ENCODE results near the gene TMEM255B. TPM values are rescaled to one million over a fixed set of nuclear protein-coding genes. Genes with fewer than 3 reads are reported as not detected.
"Not testable (repeated sequence)": the region's sequence is repeated elsewhere in the genome, so short reads cannot be mapped to it uniquely, and the experiment has no call there.

TMEM255B gene
- total RNA-seq, 1 experiment from 2014 or later = 7.0 TPM

DNA sequence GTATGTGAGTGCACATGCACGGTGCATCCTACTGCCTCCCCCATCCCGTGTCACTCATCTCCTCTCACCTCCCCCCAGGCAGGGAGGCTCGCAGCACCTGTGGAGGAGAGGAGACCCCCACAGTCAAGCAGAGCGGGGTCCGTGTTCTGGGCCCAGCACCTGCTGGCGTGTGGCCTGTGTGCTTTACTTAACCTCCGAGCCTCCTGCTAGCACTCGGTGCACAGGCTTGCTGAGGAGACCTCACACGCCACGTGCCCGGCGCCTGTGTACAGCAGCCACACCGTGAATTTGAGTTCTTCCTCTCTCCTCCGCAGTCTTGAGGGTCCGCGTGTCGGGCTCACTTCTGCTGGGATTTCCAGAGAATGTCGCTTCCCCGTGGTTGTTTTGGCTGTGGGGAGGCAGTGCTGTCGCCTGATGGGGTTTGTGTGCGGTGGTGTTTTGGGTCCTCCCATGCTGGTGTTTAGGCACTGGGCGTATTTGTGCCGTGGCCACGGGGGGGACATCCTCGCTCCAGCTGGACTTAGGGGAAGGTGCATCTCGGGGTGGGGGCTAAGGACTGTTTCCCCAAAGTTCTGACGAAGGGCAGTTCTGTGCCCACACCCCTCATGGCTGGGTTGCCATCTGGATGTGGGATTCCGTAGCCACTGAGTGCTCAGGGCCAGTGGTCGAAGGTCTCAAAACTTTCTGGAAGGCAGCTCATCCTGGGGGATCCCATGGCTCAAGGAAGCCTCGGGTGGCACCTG, 34.8 kb upstream of the TMEM255B start:
- peaks cover 12% of the 10 kb centered on the region for H3K27me3 Mint-ChIP-seq (ENCODE audit: insufficient read depth, unreplicated experiment)
- TF ChIP-seq CTCF (IDR thresholded peaks at IDR 0.05; ENCODE audit: unreplicated experiment) = no peak
- intact Hi-C loops (cut with micrococcal nuclease) = no loop called here
- DNase-seq (ENCODE audit: unreplicated experiment) = no peak
- no peak overlapping the region for H3K27ac Mint-ChIP-seq (ENCODE audit: low read depth, unreplicated experiment)
- H3K4me1 Mint-ChIP-seq (ENCODE audit: insufficient read depth, unreplicated experiment) = peaks cover 9% of the 10 kb centered on the region
- BruUV-seq (replicated peaks) = no TSS peak
- H3K9me3 Mint-ChIP-seq (ENCODE audit: unreplicated experiment) = no peaks in the 10 kb centered on the region
- ChIA-PET CTCF (interaction anchor here (1.0 to 1.4 kb wide), 4 partner anchors 11 to 58 kb away, joined by 3 to 8 read pairs (median 4); no protein-coding TSS in a partner anchor), POLR2A (interaction anchor here (0.7 kb wide), 1 partner anchor 59 kb away, joined by 3 read pairs; no protein-coding TSS in a partner anchor)
- no peaks in the 10 kb centered on the region for H3K36me3 Mint-ChIP-seq (ENCODE audit: insufficient read depth, unreplicated experiment)
- no peak overlapping the region for H3K4me3 Mint-ChIP-seq (ENCODE audit: unreplicated experiment)

- intact Hi-C loops (cut with micrococcal nuclease) = no loop called here
- CTCF ChIA-PET = interaction anchor here (0.5 to 1.4 kb wide), 5 partner anchors 10 to 59 kb away, joined by 3 to 8 read pairs (median 5); no protein-coding TSS in a partner anchor
- POLR2A ChIA-PET = no interaction called here
- TF ChIP-seq CTCF (IDR thresholded peaks at IDR 0.05; ENCODE audit: unreplicated experiment) = peak; percentile 65
- Mint-ChIP-seq H3K4me1 (ENCODE audit: insufficient read depth, unreplicated experiment) (peaks cover 9% of the 10 kb centered on the region), H3K4me3 (ENCODE audit: unreplicated experiment) (no peak overlapping the region), H3K36me3 (ENCODE audit: insufficient read depth, unreplicated experiment) (no peaks in the 10 kb centered on the region), H3K9me3 (ENCODE audit: unreplicated experiment) (no peaks in the 10 kb centered on the region), H3K27me3 (ENCODE audit: insufficient read depth, unreplicated experiment) (peaks cover 18% of the 10 kb centered on the region), H3K27ac (ENCODE audit: low read depth, unreplicated experiment) (no peak overlapping the region)
- peak; percentile 52 for DNase-seq (ENCODE audit: unreplicated experiment)
- no TSS peak for BruUV-seq (replicated peaks)
Measured at GRCh38 chr13:113724780-113725315, 34.2 kb upstream of the TMEM255B start.

GRCh38 chr13:113725329-113726105, 33.5 kb upstream of the TMEM255B start:
- intact Hi-C loops (cut with micrococcal nuclease); H3K27ac Mint-ChIP-seq (ENCODE audit: low read depth, unreplicated experiment); BruUV-seq (replicated peaks); H3K9me3 Mint-ChIP-seq (ENCODE audit: unreplicated experiment); H3K4me3 Mint-ChIP-seq (ENCODE audit: unreplicated experiment); H3K4me1 Mint-ChIP-seq (ENCODE audit: insufficient read depth, unreplicated experiment); H3K36me3 Mint-ChIP-seq (ENCODE audit: insufficient read depth, unreplicated experiment); DNase-seq (ENCODE audit: unreplicated experiment); POLR2A ChIA-PET: not testable (repeated sequence)
- CTCF ChIA-PET = interaction anchor here (0.5 to 1.4 kb wide), 3 partner anchors 54 to 60 kb away, joined by 3 to 8 read pairs (median 5); no protein-coding TSS in a partner anchor
- H3K27me3 Mint-ChIP-seq (ENCODE audit: insufficient read depth, unreplicated experiment) = peaks cover 25% of the 10 kb centered on the region

DNA sequence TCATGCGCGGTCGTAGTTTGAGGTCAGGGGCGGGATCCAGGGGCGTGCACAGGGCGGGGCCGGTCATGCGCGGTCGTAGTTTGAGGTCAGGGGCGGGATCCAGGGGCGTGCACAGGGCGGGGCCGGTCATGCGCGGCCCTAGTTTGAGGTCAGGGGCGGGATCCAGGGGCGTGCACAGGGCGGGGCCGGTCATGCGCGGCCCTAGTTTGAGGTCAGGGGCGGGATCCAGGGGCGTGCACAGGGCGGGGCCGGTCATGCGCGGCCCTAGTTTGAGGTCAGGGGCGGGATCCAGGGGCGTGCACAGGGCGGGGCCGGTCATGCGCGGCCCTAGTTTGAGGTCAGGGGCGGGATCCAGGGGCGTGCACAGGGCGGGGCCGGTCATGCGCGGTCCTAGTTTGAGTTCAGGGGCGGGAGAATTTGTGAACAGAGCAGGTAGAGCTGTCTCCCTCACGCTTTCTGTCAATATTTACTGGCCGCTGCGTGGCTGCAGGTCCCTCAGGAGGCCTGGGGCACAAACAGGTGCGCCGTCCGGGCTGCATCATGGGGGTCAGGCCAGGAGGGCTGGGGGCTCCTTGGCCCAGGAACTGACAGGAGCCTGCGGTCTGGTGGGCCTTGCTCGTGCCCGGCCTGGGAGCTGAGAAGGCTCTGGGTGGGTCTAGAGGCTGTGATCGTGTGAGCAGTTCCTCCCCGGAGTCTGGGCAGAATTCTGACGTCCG, 32.8 kb upstream of the TMEM255B start:
- peaks cover 29% of the 10 kb centered on the region for H3K27me3 Mint-ChIP-seq (ENCODE audit: insufficient read depth, unreplicated experiment)
- DNase-seq (ENCODE audit: unreplicated experiment); POLR2A ChIA-PET; H3K9me3 Mint-ChIP-seq (ENCODE audit: unreplicated experiment); H3K36me3 Mint-ChIP-seq (ENCODE audit: insufficient read depth, unreplicated experiment); intact Hi-C loops (cut with micrococcal nuclease); H3K4me3 Mint-ChIP-seq (ENCODE audit: unreplicated experiment); BruUV-seq (replicated peaks); H3K4me1 Mint-ChIP-seq (ENCODE audit: insufficient read depth, unreplicated experiment); CTCF ChIA-PET; H3K27ac Mint-ChIP-seq (ENCODE audit: low read depth, unreplicated experiment): not testable (repeated sequence)

Measured in MCF 10A (cell line).